T-helper 9 cell (primary cell): ENCODE data around the gene ITGB6.
"Not testable (repeated sequence)": the region's sequence is repeated elsewhere in the genome, so short reads cannot be mapped to it uniquely, and the experiment has no call there.

Source experiments
- DNase-seq: peaks from one replicate; pipeline ENCODE4 v3.0.0-alpha.2; 2020

ITGB6 gene

DNA sequence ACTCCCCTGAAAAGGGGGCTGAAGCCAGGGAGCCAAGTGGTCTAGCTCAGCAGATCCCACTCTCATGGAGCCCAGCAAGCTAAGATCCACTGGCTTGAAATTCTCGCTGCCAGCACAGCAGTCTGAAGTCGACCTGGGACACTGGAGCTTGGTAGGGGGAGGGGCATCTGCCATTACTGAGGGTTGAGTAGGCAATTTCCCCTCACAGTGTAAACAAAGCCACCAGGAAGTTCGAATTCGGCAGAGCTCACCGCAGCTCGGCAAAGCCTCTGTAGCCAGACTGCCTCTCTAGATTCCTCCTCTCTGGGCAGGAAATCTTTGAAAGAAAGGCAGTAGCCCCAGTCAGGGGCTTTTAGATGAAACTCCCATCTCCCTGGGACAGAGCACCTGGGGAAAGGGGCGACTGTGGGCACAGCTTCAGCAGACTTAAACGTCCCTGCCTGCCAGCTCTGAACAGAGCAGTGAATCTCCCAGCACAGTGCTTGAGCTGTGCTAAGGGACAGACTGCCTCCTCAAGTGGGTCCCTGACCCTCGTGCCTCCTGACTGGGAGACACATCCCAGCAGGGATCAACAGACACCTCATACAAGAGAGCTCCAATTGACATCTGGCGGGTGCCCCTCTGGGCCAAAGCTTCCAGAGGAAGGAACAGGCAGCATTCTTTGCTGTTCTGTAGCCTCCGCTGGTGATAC is 18.8 kb downstream of the ITGB6 start:
- DNase-seq, result not testable (repeated sequence)

DNA sequence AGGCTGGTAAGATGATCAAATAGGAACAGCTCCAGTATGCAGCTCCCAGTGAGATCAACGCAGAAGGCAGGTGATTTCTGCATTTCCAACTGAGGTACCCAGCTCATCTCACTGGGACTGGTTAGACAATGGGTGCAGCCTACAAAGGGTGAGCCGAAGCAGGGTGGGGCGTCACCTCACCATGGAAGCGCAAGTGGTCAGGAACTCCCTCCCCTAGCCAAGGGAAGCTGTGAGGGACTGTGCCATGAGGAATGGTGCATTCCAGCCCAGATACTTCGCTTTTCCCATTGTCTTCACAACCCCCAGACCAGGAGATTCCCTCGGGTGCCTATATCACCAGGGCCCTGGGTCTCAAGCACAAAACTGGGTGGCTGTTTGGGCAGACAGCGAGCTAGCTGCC is 19.4 kb downstream of the ITGB6 start:
- DNase-seq, result not testable (repeated sequence)

DNA sequence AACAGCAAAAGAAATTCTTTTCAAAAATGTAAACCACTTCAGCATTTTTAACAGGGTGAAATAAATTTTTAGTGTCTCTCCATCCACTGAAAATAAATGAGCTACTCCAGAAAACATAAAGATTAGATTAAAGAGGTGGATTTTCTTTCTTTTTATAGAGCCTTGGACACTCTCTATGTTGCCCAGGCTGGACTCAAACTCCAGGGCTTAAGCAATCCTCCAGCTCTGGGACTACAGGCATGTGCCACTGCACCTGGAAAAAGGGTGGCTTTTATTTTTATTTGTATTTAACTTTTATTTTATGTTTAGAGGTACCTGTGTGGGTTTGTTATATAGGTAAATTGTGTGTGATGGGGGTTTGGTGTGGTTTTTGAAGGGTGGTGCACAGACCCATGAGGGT is 19.9 kb downstream of the ITGB6 start:
- no peak for DNase-seq

DNA sequence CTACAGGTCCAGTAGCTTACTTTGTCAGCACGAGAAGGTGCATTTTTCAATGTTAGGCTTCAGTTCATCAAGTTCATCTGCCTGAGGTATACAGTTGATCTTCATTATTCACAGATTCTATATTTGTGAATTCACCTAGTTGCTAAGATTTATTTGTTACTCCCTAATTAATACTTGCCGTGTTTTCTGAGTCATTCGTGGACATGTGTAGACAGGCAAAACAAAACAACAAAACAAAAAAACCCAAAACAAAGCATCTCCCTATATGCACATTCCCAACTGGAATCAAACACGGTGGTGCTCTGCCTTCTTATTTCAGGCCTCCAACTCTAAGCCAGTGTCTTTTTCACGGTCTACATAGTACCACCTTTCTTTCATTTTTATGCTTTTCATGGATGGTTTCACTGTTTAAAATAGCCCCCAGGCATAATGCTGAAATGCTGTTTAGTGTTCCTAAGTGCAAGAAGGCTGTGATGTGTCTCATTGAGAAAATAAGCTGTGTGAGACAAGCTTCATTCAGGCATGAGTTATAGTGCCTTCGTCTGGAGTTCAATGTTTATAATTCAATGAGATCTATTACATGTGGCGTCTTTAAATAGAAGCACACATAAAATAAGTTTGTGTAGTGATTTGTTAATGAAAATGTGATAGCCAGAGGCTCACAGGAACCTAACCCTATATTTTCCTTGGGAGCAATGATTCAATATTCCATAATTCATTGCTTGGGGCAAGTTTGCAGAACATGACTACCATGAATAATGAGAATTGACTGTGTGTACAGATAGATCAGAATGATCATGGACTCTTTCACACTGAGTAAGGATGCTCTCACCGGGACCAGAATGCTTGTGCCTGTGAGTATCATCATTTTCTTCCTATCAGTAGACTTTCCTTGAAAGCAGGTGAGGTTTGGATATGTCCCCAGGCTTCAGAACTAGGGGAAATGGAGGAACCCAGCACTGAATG is 24.6 kb downstream of the ITGB6 start:
- DNase-seq, result no peak

DNA sequence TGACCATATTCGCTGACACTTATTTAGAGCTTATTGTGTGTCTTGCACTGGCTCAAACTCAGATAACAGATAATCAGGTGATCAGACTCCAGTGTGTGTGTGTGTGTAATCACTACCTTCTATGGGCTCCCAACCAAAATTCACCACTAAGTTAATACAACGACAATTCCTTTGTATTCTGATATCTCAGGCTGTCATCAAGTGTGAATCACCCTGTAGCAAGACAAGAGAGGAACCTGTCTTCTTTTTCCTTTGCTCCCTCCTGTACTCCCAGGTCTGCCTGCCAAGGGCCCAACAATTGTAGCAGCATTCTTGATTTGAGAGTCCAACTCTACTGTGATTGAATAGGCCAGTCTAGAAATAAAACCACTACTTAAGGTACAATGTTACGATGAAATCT is 25.8 kb downstream of the ITGB6 start:
- DNase-seq, result no peak

DNA sequence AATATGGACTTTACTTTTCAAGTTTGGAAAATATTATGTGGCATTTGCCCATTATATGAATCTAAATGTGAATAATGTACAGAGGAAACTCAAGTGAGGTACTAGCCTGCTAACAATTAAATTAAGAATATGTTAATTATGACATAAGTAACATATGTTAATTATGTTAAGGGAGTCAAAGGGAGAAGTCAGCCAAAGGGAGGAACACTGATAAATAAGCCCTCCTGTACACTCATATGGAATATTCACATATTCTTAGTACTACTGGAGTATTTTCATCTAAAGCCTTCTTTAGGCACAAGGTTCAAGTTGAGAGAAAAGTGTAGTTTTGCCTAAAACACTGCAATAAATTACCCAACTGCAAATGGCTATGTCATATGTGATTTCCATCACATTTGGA is 30.1 kb downstream of the ITGB6 start:
- DNase-seq, result no peak

DNA sequence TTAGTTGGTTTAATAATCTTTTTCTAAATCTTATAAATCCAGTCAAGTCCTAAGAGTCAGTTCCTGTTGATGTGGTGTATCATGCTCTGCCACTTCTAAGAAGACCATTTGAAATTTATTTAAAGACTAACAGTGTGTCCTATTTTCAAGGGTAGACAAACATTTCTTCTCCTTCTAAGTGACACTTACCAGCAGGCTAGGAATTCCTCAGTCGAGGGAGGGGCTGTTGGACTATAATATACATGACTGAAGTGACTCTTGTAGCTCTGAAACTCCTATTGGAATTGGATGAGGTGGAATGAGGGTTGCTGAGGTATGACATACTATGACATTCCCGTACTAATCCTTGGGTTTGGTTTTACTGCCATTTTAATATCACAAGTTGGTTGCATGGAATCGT is 30.6 kb downstream of the ITGB6 start:
- no peak for DNase-seq

DNA sequence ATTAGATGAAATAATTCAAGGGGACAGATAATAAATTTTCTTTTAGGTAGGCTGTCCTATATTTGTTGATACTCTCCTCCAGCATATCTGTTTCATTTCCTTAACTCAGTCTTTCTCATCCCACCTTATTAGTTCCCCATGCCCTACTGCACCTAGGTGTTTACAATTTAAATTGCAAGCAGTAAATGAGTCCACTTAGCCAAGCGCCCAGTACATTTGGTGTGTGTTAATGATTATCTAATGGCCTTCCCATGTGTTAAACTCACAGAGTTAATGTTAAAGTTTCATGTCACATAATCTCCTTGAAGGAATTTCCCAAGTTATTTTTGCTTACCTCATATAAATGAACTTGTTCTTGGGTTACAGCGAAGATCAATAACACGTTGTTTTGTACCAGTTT is 31.2 kb downstream of the ITGB6 start:
- no peak for DNase-seq

DNA sequence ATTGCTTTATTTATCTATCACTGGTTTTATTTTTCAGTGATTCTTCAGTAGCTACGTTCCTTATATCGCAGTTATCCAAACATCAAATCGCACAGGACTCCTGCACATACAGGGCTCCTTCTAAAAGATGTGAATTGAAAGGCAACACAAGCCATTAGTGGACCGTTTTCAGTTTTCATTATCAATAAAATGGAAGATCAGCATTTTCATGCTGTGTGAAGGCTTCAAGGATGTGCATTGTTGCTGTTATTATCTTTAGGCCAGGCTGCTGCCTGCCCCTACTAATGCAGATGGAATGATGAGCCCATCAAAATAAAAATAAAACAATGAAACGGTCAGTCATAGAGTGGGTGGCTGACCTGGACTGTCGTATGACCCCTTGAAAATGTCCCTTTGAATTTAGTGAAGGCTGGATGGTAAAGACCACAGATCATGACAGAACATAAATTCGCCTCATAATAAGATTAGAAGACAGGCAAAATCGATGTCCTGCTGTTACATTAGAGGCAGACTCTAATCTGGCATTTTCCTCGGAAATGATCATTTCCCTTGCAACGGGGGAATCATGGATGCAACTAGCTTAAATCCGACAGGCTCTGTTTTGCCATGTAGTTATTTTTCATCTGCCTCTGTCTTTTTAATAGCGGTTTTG is 32.9 kb downstream of the ITGB6 start:
- no peak for DNase-seq

DNA sequence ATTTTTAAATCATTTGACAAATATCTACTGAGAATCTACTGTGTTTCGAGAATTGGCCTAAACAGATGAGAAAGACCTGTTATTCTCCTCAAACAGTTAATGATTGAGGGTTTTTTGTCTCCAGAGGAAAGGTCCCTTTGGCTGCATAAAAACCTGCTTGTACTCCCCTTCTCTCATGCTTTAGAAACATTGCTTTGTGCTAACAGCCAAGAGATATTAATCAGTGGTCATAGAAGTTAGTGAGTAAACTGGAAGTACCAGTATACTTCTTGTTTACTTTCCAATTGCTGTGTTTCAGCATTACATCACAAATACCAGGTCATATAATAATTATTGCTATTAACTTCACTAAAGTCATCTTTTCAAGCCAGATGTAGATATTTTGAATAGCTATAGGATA is 34.1 kb downstream of the ITGB6 start:
- no peak for DNase-seq

DNA sequence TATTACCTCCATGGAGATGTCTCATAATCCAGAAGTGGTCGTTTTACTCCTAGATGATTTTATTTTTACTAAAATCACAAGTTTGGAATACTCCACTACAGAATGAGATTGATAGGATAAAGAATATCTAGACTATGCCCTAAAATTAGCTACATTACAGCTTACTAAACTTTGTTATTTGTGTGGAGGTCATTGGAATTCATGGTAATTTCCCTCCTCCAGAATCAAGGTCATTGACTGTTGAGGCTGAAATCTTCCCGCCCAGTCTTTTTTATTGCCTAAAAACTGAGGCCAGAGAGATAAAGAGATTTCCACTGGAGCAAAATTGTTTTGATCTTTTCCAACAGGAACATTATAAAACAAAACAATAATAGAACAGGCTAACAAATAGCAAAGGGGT is 35.0 kb downstream of the ITGB6 start:
- DNase-seq, result no peak

DNA sequence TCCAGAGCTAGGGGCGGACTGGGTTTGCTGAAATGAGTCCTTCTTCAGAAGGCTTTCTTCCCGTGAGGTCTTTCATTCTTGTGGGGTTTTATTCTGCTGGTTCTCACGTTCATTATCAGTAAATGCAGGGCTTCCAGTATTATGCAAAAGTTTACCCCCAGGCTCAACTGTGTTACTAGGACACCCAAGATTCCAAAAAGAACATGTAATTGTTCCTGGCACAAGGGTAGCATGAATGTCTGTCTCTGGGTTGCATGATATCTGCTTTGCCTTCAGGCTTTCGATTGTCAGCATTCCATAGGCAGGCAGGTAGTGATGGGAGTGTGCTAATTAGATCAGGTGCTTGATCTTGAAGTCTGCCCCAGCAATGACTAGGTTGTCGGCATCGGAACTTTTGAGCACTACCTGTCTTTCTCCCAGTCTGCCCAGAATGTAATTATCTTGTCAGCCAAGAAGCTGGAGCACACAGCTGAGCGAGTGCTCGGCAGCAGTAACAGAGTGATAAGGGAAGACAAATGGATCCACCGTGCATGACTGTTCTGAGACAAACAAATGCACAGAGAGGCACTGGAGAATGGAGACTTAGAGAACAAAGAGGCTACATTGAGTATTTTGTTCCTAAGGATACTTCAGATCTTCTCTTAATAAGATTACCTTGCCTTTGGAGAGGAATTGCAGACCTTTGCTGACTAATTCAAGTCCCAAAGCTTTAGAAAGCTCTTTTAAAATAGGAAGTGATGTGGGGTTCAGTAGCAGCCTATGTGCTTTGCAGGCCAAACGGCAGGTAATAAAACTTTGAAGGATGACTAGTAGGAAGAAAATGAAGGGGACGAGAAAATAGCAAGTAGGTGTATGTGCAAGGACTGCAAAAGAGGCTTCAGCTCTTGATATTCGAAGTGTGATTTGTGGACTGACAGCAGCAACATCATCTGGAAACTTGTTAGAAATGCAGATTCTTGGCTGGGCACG is 41.9 kb downstream of the ITGB6 start:
- no peak for DNase-seq

DNA sequence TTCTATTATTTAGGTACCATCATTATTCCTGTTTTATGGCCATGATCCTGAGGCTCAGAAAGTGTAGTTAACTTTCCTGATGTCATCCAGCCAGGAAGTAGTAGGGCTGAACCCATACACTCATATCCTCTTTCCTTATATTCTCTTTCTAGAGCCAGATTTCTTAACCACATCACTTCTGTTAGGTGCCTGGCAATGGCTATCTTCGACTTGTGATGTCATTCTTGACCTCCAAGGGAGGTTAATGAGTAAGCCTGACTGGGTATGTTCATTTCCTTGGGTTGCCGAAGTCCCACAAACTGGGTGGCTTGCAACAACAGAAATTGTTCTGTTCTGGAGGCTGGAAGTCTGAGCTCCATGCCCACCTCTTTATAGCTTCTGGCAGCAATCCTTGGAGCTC is 43.4 kb downstream of the ITGB6 start:
- DNase-seq, result no peak

DNA sequence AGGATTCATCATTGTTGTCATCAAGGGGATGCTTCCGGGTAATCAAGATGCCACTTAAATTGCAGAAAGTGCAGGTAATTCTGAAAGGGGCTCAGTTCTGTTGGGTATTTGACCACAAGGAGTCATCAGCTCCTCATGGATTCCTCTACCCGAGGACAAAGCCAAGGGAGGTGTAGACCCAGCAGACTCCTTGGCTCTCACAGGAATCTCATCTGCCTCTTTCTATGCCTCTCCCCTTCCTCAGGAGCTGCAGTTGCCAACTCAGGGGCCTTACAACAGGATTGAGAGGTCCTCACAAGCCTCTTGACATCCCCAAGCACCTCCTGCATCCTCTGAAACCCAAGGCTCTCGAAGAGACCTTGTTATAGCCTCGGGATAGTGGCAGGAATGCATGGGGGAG is 44.0 kb downstream of the ITGB6 start:
- no peak for DNase-seq

DNA sequence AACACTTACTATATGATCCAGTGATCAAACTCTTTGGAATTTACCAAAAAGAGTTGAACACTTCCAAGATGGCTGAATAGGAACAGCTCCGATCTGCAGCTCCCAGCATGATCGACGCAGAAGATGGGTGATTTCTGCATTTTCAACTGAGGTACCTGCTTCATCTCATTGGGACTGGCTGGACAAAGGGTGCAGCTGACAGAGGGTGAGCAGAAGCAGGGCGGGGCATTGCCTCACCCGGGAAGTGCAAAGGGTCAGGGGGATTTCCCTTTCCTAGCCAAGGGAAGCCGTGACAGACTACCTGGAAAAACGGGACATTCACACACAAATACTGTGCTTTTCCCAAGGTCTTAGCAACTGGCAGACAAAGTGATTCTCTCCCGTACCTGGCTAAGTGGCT is 51.7 kb downstream of the ITGB6 start:
- DNase-seq, result not testable (repeated sequence)

DNA sequence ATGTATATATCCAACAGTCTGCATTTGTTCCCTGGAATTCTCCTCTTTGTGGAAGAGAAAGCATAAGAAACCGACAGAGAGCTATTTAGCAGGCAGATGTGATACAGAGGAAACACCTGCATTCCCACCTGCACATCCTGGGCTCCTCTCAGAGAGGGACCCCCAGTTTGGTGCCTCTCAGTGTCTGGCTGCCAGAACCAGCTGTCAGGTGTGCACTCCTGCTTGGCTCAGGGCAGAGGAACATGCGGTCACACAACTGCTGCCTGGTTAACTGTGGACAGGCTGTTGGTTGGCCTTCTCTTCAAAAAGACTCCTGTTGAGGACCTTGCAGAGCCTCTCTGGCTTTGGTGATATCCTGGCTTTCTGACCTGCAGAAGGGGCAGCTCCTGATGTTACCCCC is 54.6 kb downstream of the ITGB6 start:
- DNase-seq, result no peak

DNA sequence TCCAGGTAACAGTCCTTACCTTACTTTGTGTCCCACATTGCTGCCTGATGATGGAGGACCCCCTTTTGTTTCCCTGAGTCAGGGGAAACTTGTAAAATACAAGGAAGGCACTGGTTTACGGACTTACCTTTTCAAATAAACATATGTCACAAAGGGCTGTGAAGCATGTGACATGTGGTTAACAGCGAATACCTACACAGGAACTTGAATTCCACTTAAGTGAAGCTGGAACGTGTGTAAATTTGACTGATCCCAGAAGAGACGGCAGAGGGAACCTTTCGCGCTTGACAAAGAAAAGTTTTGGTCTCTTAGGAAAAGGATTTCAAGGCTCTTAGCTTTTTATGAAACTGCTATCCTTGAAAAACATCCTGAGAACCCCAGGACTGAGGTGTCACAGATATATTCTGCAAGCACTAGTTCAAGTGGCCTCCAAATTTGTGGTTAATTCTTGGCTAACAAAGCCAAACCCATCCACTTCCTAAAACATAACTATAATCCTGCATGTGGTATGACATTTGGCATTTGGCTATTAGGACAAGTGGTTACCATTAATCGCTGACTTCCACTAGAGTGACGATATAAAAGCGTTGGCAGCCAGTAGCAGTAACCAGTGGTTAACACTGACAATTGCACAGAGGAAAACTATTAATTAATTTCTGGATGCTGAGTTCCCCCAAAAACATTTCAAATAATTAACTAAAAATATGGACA is 55.6 kb downstream of the ITGB6 start:
- DNase-seq, result no peak

DNA sequence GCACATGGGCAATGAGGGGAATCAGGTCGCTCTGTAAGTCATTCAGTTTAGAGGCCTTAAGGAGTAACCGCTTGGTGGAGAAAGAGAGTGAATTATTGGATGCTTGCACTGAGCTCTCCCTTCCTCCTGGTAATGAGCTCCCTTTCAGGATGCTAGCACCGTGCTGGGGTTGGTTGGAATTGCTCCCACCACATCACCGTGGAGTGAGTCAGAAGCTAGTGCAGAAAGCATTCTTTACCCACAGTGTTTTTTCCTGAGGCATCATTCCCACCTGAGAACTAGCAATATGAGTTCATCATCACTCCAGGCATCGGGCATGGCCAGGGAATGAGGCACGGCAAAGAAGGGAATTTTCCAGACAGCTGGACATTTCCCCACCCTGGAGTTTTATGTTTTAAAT is 57.6 kb downstream of the ITGB6 start:
- no peak for DNase-seq

DNA sequence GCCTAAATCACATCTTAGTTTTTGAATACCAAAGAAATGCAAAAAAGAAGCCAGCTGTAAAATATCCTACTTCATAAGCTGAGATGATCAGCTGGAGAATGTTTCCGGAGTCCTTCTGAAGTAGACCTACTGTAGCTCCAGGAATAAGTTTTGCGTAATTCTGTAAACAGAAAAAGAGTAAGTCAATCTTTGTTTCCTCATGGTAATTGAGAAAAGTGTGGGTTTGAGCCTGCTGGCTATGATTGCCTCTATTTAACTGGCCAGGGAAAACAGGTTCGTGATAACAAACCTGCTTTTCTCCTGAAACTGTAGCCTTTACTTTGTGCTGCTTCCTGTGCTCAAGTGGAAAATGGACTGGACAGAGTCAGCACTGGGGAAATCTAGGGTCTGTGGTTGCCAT is 58.2 kb downstream of the ITGB6 start:
- DNase-seq, result no peak

DNA sequence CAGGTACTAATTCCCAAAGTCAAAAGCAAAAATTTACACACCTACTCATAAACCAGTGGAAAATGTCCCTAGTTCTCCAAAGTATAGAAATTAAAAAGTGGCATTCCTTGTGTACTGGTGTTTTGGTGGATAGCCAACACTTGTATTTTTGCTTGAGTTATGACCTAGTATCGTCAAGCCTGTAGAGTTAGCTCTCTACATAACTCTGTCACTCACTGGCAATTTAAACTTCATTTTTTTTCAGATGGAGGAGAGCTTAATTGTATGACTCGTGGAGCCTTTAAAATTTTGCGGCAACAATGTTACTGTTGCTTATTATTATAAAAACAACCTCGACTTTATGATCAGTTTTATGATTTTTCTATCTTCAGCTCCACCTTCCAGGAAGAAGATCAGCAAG is 58.7 kb downstream of the ITGB6 start:
- no peak for DNase-seq

DNA sequence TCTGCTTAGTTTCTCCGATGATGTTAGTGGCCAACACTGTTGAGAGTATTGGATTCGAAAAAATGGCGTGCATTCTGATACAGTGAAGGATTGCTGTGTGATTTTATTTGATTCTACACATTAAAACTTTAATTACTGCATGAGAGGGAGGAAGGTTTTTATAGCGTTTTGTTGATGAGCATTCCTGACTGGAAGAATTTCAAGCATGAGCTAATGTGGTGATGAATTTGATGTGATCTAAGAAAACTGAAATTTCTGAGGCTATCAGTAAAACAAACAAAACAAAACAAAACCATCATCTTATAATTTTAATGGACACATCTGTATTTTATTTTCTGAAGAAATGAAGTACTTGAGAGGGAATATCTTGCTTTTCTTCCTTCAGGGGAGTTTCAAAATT is 59.6 kb downstream of the ITGB6 start:
- no peak for DNase-seq

DNA sequence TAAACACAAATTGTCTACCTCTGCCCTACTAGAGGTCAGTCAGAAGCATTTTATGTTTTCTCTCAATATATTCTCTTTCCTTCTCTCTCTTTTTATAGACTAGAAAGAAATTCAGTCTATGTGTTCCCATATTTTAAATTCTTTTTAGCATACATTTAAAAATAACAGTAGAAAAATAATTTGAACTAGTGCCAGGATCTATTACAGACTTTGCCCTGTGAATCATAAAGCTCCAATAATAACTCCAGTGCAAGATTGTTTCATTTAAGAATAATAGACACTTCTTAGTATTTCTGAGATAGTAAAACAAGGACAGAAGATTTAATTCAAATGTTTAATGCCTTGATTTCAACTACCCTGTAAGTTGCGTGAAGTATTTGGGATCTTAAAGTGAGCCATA is 60.1 kb downstream of the ITGB6 start:
- no peak for DNase-seq
